Measurements from ENCODE around the gene CNRIP1. TPM values are rescaled to one million over a fixed set of nuclear protein-coding genes. Genes with fewer than 3 reads are reported as not detected.
A peak's percentile ranks its signal among the peaks of the same experiment; 100 is the strongest.

Gene CNRIP1
- polyA plus RNA-seq, 3 donors: 16.7 to 23.2 (median 17.8) TPM

GRCh38 chr2:68253219-68254068 lies 66.3 kb downstream of the CNRIP1 start:
- DNase-seq: peak; percentile 22

DNA sequence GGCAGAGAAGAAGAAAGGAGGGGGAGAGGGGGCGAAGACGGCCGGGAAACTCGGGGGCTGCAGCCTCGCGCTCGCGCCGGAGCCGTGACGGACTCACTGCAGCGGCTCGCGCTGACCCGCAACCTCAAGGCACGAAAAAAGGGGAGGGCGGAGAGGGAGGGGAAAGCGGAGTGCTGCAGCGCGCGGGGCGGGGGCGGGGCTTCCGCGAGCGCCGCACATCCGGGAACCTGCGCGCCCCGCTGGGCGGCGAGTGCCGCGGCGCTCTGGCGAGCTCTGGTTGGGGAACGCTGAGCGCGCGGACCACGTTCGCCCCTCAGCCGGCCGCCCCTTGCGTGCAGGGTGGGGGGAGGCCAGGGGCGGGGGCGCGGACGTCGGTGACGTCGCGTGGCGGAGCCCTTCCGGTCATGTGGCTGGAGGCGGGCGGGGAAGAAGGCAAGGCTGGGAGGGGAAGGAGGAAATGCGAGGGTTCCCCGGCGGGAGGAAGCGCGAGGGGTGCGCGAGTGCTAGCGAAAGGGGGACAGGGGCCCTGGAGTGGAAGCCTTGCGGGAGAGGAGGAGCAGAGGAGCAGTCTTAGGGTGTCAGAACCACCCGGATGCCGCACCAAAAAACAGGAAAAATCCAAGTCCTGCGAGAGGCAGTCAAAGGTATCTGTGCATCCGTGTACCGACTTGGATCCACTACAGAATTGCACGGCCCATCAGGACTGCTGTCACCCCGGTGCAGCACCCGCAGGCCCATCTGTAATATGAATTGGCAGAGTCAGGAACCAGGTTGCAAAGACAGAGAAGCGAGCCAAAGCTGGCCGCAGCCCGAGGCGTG lies 67.1 kb downstream of the CNRIP1 start, which contains the start of gene PPP3R1:
Gene PPP3R1 (minus strand): TSS at position 133 of the 819 bp plus-strand sequence. CDS start 405 bp downstream, outside the sequence.
- DNase-seq: peak; percentile 95

DNA sequence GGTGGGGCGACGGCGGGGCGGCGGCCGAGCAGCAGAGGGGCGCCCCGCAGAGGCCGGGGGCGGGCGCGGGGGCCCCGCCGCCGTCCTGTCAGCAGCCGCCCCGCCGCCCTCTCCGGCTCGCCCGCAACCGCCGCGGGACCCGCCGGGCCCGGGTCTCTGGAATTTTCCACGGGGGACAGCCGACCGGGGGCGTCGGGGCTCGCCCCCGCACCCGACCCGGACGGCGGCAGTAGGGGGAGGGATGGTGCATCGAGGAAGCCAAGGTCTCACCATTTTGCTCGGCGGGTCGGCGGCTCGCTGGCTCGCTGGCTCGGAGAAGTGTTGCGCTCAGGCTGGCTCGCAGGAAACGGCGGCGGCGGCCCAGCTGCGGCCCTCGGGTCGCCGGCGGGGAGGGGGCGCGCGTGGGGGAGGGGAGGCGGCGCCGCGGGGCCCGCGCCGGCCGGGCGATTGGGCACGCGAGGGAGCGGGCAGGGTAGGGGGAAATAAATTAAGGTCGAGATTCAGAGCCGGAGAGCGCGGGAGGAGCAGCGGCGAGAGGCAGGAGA lies 67.8 kb downstream of the CNRIP1 start:
- peak; percentile 19 for DNase-seq

DNA sequence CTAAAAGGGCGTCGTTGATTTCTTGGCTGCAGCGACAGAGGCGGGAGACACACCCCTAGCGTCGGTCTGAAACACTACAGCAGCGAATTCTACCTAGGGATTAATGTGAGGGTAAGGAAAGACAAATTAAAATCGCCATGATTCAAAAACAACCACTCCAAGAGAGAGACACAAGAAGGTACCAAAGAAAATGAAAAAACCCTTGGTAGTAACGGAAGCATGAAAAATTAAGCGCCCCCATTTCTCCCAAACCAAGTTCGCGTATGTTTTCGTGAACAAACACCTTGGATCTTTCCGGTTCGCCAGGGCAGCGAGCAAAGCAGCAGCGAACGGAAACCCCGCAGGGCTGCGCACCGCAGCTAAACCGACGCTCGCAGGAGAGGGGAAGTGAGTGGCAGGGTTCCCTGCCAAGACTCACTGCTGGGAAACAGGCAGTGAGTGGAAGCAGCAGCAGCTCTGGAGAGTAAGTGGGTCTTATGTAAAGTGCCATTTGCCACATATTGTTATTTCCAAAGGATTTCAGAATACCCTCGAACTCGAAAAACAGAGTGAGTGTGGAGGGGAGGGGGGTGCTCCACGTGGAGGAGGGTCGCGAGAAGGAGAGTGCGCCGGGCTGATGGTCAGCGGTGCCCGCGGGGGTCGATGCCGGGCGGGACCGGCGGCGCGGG lies 68.4 kb downstream of the CNRIP1 start:
- peak; percentile 83 for DNase-seq

DNA sequence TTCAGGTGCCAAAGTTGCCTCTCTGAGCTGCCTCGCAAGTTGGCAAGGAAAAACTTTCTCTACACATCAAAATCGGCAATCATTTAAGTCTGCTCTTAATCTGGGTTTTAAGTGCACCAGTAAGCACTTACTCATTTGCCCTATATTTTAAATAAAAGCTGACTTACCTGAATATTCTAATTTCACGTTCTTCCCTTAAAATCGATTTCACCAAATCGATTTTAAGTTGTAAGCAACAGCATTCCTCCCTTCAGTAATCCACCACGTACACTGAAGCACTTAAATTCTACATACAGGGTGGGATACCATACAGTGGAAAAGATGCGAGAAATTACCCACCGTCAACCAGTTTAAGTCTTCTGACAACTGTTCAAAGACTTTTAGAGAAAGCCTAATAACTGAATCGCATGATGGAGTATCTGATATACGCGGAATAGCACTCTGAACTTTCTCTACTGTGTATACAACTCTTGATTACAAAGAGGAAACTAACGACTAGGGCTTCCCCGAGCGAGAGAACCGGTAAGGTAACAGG lies 69.0 kb downstream of the CNRIP1 start:
- no peak for DNase-seq

DNA sequence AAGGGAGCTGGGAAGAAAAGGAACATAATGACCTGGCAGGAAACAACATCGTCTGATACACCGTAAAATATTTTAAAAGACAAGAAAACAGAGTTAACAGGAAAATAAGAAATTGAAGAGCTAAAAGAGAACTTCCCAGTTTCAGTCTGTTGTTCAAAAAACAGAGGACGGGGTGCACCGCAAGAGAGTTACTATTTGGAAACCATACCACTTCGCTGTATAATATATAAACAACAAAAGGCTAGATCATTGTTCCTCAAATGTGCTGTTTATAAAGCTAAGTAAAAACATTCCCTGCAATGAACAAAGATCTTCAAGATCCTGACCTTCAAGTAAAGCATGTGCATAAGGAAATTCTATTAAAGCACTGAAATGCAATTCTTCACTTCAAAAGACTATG lies 69.6 kb downstream of the CNRIP1 start:
- no peak for DNase-seq

GRCh38 chr2:68248806-68249205 lies 70.9 kb downstream of the CNRIP1 start:
- no peak for DNase-seq

DNA sequence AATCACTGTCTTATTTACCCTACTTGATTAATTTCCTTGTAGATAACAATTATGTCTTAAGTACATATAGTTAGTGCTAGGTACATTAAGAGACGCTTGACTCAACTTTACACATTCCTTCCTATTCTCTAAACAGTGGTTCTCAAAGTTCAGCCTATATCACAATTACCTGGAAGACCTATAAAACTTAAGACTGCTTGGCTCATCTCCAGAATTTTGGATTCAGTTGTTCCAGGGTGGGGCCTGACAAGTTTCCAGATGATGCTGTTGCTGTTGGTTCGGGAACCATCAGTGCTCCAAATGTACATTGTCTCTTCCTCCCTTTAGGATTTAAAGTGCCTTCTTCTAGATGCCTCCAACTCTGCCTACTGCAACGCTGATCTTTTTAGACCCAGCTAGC lies 71.4 kb downstream of the CNRIP1 start:
- no peak for DNase-seq

DNA sequence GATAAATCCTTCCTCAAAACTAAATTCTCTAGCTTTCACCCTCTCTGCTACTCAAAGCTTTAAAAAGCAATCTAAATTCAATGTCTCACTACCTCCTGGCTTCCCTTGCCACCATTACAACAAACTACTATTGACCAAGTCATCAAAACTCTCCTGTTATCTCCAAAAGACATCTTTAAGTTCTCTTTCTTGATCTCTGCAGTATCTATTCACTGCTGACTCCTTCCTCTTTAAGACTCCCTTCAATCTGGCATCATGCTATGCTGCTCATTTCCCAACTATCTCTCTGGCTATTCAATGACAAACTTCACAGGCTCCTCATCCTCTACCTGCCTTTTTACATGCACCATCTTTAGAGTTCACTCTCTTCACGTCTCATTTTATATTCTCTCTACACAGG lies 73.4 kb downstream of the CNRIP1 start:
- DNase-seq: no peak

- no peak for DNase-seq
Observed at GRCh38 chr2:68245672-68246071, 74.1 kb downstream of the CNRIP1 start.

DNA sequence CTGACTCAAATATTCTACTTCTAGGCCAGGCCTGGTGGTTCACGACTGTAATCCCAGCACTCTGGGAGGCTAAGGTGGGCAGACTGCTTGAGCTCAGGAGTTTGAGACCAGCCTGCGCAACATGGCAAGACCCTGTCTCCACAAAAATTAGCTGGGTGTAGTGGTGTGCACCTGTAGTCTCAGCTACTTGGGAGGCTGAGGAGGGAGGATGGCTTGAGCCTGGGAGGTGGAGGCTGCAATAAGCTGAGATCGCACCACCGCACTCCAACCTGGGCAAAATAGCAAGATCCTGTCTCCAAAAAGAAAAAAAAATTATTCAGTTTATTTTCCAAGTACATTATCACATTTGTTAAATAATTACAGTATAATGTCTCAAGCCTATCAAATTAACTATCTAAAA lies 74.7 kb downstream of the CNRIP1 start:
- no peak for DNase-seq

DNA sequence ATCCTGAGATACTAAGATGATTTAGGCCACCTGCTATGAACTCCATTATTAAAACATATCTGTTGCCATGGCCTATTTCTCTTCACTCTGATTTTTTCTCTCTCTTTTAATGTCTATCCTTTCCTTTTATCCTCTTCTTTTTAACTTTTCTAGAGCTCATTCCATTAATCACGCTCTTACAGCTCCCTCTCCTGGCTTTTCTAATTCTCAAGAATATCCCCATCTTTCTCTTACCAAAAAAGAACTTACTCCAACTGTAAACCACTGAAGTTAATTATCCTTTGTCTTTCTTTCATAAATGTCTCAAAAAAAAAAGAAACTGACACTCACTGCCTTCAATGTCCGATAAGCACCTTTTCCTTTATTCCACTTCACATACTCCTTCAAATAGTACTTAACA lies 75.3 kb downstream of the CNRIP1 start:
- no peak for DNase-seq

Other genes with a start within 250 kb of the CNRIP1 start
- 10 to 100 TPM; 15.9 to 17.2 (median 16.7) TPM for gene PNO1, start 162.1 kb downstream of the CNRIP1 start, polyA plus RNA-seq (ENCODE audit: insufficient read length in 3 of 3)
- gene PPP3R1, start 67.4 kb downstream of the CNRIP1 start, polyA plus RNA-seq (ENCODE audit: insufficient read length in 3 of 3): 10 to 100 TPM; 47.6 to 50.2 (median 48.6) TPM
- 1 to 10 TPM; 4.2 to 6.4 (median 4.7) TPM for gene PLEK, start 45.3 kb upstream of the CNRIP1 start, polyA plus RNA-seq (ENCODE audit: insufficient read length in 3 of 3)
- gene FBXO48, start 147.3 kb upstream of the CNRIP1 start, polyA plus RNA-seq (ENCODE audit: insufficient read length in 3 of 3): 1 to 10 TPM; 1.7 to 2.5 (median 2.3) TPM
- gene APLF, start 147.6 kb upstream of the CNRIP1 start, polyA plus RNA-seq (ENCODE audit: insufficient read length in 3 of 3): 1 to 10 TPM; 3.7 to 4.2 (median 3.8) TPM

Measured in renal pelvis (tissue), 4 donors.